Suprapubic skin (tissue), 4 donors: ENCODE measurements around the gene LMTK2. TPM values are rescaled to one million over a fixed set of nuclear protein-coding genes. Genes with fewer than 3 reads are reported as not detected.

ENCODE experiments used
- DNase-seq, 2 donors: peaks; one replicate each; pipeline ENCODE4 v3.0.0-alpha.2; 2019; ENCODE audit warnings: low spot score in 2 of 2
- H3K27ac ChIP-seq: fragments of 200-600 bp; sonication (generic); one replicate; pipeline ENCODE4 v1.5.1; 2019
- H3K27me3 ChIP-seq: fragments of 200-600 bp; sonication (generic); one replicate; pipeline ENCODE4 v1.5.1; 2019
- H3K36me3 ChIP-seq: fragments of 200-600 bp; sonication (generic); one replicate; pipeline ENCODE4 v1.5.1; 2019
- H3K4me1 ChIP-seq: fragments of 200-600 bp; sonication (generic); one replicate; pipeline ENCODE4 v1.5.1; 2019
- H3K4me3 ChIP-seq: fragments of 200-600 bp; sonication (generic); one replicate; pipeline ENCODE4 v1.5.1; 2019; ENCODE audit warnings: mild to moderate bottlenecking
- H3K9me3 ChIP-seq: fragments of 200-600 bp; sonication (generic); one replicate; pipeline ENCODE4 v1.5.1; 2019
- CTCF ChIP-seq, 2 donors: fragments of 200-600 bp in 1 of 2; fragments of 450-650 bp in 1 of 2; sonication (generic) in 1 of 2; IDR thresholded peaks; one replicate each; pipeline ENCODE4 v1.5.1; 2016 to 2019; ENCODE audit warnings: antibody characterized with exemption in 2 of 2, mild to moderate bottlenecking in 1 of 2, moderate library complexity in 1 of 2
- EP300 ChIP-seq: sonication (generic); formaldehyde crosslinking; IDR thresholded peaks from one replicate; pipeline ENCODE4 v1.6.1; 2017; ENCODE audit warnings: antibody characterized with exemption
- POLR2A ChIP-seq, 2 donors: fragments of 450-650 bp; IDR thresholded peaks; one replicate each; pipeline ENCODE4 v1.6.1; 2017; ENCODE audit warnings: antibody characterized with exemption in 2 of 2, mild to moderate bottlenecking in 2 of 2, moderate library complexity in 2 of 2
- POLR2AphosphoS5 ChIP-seq, 3 donors: sonication (generic); formaldehyde crosslinking; IDR thresholded peaks; one replicate each; pipeline ENCODE4 v1.6.1; 2017; ENCODE audit warnings: antibody characterized with exemption in 3 of 3
- WGBS: methylation state at CpG from one replicate; pipeline ENCODE4 v1.1.5; 2018; 5-methylcytosine and 5-hydroxymethylcytosine counted together
- total RNA-seq, 4 donors: library from RNA; depleted of rRNA; stranded (reverse); fragments of >200 nt; gene quantifications; one replicate each; pipeline ENCODE4 v1.1.0, GENCODE V29; 2016

LMTK2 gene
- total RNA-seq, 4 donors from 2014 or later, result 34.0 to 45.1 (median 39.8) TPM

DNA sequence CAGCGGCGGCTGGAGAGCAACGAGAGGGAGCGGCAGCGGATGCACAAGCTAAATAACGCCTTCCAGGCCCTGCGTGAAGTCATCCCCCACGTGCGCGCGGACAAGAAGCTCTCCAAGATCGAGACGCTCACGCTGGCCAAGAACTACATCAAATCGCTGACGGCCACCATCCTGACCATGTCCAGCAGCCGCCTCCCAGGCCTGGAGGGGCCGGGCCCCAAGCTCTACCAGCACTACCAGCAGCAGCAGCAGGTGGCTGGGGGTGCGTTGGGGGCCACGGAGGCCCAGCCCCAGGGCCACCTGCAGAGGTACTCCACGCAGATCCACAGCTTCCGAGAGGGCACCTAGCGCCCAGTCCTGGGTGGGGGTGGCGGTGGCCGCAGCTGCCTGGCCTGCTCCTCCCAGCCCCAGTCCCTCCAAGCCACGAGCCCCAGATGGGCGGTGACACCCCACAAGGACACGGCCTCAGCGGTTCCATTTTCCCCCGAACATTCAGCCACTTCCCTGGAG lies 105.9 kb downstream of the LMTK2 start:
- TF ChIP-seq CTCF (IDR thresholded peaks at IDR 0.05), result no peak
- no peak for TF ChIP-seq POLR2A (IDR thresholded peaks at IDR 0.05)
- TF ChIP-seq POLR2AphosphoS5 (IDR thresholded peaks at IDR 0.05), result no peak
- TF ChIP-seq EP300, result no peak
- H3K27ac ChIP-seq, result no peak overlapping the region
- no peak overlapping the region for H3K4me3 ChIP-seq
- WGBS, result 85% methylated on average over 18 of the region's 30 CpGs
- DNase-seq, result peak; percentile 54 to 76
- peaks cover 15% of the 10 kb centered on the region for H3K4me1 ChIP-seq
- peaks cover 7% of the 10 kb centered on the region for H3K27me3 ChIP-seq
- H3K36me3 ChIP-seq, result peaks cover 19% of the 10 kb centered on the region
- H3K9me3 ChIP-seq, result no peaks in the 10 kb centered on the region

DNA sequence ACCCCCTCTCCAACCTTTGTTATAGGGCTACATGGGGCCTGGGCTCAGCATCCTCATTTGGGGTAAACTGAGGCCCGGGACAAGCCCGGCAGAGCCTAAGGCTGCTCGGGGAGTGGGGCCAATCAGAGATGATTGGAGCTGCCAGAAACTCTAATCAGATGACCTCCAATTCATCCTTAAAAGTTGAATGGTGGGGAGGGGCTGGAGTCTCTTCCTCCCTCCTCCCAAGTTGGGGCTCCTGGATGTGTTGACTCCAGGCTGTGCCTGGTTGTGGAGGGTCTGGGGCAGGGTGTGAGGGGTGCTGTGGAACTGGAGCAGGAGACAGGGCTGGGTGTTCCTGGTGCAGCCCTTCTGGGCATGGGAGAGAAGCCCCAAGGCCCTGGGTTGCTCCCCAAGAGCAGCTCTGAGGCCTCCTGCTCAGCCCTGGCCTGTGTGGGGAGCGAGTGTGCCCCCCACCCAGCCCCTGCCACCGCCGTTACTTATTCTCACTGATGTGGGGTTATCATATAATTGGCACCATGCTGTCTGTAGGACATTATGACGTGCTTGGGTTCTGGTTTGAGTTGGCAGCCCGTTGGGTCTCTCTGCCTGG lies 106.7 kb downstream of the LMTK2 start:
- DNase-seq, result peak in 1 of 2 donors; percentile 57
- H3K27me3 ChIP-seq, result peaks cover 7% of the 10 kb centered on the region
- 69% methylated on average over 6 of the region's 8 CpGs for WGBS
- no peak overlapping the region for H3K4me3 ChIP-seq
- TF ChIP-seq POLR2AphosphoS5 (IDR thresholded peaks at IDR 0.05), result no peak
- TF ChIP-seq EP300, result no peak
- TF ChIP-seq CTCF (IDR thresholded peaks at IDR 0.05), result no peak
- H3K4me1 ChIP-seq, result peaks cover 15% of the 10 kb centered on the region
- H3K27ac ChIP-seq, result no peak overlapping the region
- peaks cover 24% of the 10 kb centered on the region for H3K36me3 ChIP-seq
- H3K9me3 ChIP-seq, result no peaks in the 10 kb centered on the region

DNA sequence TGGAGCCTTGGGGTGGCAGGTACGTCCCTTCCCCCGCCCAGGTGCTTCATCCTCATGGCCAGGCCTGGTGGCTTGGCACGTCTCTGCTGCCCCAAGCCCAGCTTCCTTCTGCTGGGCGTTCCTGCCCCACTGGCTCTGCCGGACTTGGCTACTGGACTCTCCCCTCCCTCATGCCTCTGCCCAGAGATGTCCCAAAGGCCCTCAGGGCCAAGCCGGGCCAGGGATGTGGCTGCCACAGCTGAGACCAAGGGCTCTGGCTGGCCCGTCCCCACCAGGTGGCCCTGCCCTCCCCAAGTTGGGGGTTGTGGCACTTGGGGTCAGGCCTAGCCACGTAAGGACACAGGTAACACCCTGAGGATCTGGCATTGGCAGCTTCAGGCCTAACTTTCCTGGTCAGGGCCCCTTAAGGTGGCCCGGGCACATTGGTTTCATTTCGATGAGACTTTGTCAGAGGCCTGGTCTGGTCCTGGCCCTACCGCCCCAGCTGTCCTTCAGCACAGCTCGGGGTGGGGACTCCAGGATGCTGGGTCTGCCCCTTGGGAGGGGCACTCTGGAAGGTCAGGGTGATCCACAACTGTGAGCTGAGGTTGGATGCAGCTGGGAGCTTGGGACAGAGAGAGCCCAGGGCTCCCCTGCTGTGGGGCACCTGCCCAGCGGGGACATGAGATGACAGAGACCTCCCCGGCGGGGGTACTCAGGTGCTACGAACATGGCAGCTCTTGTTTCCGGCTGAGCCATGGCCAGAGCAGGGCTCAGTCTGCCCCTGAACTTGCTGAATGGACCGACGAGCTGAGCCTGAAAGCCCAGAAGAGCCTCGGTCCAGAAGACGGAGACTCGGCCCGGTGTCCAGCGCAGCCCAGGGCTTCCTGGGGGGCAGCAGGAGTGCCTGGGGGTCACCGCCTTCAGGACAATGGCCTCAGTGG lies 107.5 kb downstream of the LMTK2 start:
- peak; percentile 57 to 79 for DNase-seq
- Histone ChIP-seq H3K4me3 (no peak overlapping the region), H3K27ac (no peak overlapping the region), H3K9me3 (no peaks in the 10 kb centered on the region), H3K27me3 (peaks cover 7% of the 10 kb centered on the region), H3K4me1 (peaks cover 15% of the 10 kb centered on the region), H3K36me3 (peaks cover 24% of the 10 kb centered on the region)
- WGBS, result 72% methylated on average over 9 of the region's 25 CpGs
- TF ChIP-seq EP300, result no peak
- no peak for TF ChIP-seq POLR2AphosphoS5 (IDR thresholded peaks at IDR 0.05)
- TF ChIP-seq CTCF (IDR thresholded peaks at IDR 0.05), result no peak
- no peak for TF ChIP-seq POLR2A (IDR thresholded peaks at IDR 0.05)

DNA sequence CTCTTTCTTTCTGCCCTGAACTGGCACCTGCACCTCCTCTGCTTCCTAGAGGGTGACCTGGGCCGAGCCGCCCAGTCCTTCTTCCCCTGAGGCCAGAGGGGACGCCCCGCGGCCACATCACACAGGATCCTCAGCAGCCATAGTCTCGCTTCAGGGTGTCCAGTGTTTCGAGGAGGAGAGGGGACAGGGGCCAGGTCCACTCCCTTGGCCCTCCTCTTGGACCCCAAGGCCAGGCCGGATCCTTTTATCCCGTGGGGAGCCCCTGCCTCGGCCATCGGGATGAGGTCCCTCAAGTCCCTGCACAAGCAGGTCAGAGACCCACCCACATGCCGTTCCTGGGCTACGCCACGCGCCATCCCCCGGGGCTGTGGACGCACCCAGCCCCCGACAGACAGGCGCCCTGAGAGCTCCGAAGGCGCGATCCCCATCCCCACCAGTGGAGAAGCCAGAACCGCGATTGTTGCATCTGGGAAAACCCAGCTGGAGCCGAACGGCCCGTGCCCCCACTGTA lies 108.2 kb downstream of the LMTK2 start:
- H3K27me3 ChIP-seq, result peaks cover 7% of the 10 kb centered on the region
- peaks cover 15% of the 10 kb centered on the region for H3K4me1 ChIP-seq
- H3K27ac ChIP-seq, result no peak overlapping the region
- H3K4me3 ChIP-seq, result no peak overlapping the region
- no peaks in the 10 kb centered on the region for H3K9me3 ChIP-seq
- TF ChIP-seq EP300, result no peak
- no peak for TF ChIP-seq CTCF (IDR thresholded peaks at IDR 0.05)
- no peak for TF ChIP-seq POLR2A (IDR thresholded peaks at IDR 0.05)
- no peak for TF ChIP-seq POLR2AphosphoS5 (IDR thresholded peaks at IDR 0.05)
- H3K36me3 ChIP-seq, result peaks cover 24% of the 10 kb centered on the region
- peak in 1 of 2 donors; percentile 58 for DNase-seq
- WGBS, result 96% methylated on average over 27 of the region's 27 CpGs
